WI38 (cell line): ENCODE data around the gene DNAH14.
"Not testable (repeated sequence)": the region's sequence is repeated elsewhere in the genome, so short reads cannot be mapped to it uniquely, and the experiment has no call there.

ENCODE experiments used
- H3K4me3 ChIP-seq: 2 replicates; pipeline ENCODE4 v1.5.1; 2011; ENCODE audit warnings: low read depth, mild to moderate bottlenecking, control low read depth, low read length
- CTCF ChIP-seq: IDR thresholded peaks from 2 replicates; pipeline ENCODE4 v1.5.1; 2012; ENCODE audit warnings: low read depth, mild to moderate bottlenecking, control low read depth, low read length

Gene DNAH14

GRCh38 chr1:224929335-224930237 lies at the start of gene DNAH14:
Gene DNAH14, plus strand, starts transcription at chr1:224929675. Its CDS starts 23,028 bp downstream, at chr1:224952703.
- peak within 1 kb of the TSS; percentile 61 for H3K4me3 ChIP-seq
- TF ChIP-seq CTCF, result no peak

GRCh38 chr1:224880593-224881307 lies 48.7 kb upstream of the DNAH14 start:
- H3K4me3 ChIP-seq, result no peak overlapping the region
- no peak for TF ChIP-seq CTCF

- H3K4me3 ChIP-seq, result not testable (repeated sequence)
Observed at GRCh38 chr1:224881308-224881692, 48.2 kb upstream of the DNAH14 start.

- TF ChIP-seq CTCF, result no peak
Observed at GRCh38 chr1:224881762-224882211, 47.7 kb upstream of the DNAH14 start.

DNA sequence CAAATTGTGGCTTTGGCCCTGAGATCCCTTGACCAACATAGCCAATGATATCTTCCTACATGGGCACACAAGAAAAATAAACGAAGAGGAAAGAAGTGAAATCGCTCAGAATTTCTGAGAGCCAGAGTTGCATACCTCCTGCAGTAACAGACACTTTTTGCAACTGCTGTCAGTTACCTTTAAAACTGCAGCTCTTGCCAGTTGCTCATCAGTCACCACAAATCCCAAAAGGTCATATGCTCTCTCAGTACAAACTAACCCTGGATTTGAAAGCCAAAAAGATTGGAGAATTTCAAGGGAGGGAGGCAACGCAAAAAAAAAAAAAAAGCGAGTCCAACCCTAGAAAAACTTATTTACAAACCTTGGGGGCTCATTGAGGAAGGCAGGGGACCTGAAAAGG lies 47.2 kb upstream of the DNAH14 start:
- no peak overlapping the region for H3K4me3 ChIP-seq
- TF ChIP-seq CTCF, result no peak

More at GRCh38 chr1:224881762-224882211, 47.7 kb upstream of the DNAH14 start:
- no peak overlapping the region for H3K4me3 ChIP-seq

GRCh38 chr1:224883091-224883490 lies 46.4 kb upstream of the DNAH14 start:
- no peak for TF ChIP-seq CTCF
- H3K4me3 ChIP-seq, result no peak overlapping the region

DNA sequence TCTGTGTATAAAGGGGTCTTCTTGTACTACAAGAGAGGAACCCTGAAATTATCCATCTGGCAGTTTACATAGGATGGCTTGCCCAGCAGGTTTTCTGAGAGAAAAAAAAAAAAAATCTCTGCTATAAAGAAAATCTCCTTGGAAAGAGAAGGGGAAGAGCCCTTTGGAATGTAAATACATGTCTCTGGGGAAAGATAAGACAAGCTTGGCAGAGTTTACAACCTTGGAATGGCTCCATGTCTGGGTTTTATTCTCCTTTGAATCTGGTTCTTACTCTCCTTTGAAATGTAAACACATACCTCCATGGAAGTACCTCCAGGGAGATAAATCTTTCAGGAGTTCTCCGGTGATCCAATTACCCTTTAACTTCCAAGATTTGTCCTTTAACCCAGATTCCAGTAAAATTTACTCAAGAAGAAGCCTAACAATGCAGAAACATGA lies 45.1 kb upstream of the DNAH14 start:
- H3K4me3 ChIP-seq, result no peak overlapping the region
- TF ChIP-seq CTCF, result no peak

DNA sequence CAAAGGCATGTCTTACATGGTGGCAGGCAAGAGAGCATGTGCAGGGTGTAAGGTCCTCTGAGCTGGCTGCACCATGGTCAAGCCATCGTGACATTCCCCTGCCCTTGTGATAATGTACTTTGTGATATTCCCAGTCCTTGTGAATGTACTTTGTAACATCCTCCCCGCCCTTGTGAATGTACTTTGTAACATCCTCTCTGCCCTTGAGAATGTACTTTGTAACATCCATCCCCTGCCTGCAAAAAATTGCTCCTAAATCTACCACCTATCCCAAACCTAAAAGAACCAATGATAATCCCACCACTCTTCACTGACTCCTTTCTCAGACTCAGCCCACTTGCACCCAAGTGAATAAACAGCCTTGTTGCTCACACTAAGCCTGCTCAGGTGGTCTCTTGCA lies 44.1 kb upstream of the DNAH14 start:
- H3K4me3 ChIP-seq, result not testable (repeated sequence)
